LNCAP (cell line): ENCODE results near the gene ESPNL.

ENCODE experiments used
- TF ChIP-seq, protein P1 (sequence below): fragments of 450-650 bp; IDR thresholded peaks from 2 replicates; pipeline ENCODE4 v1.5.1; 2017; ENCODE audit warnings: mild to moderate bottlenecking

The ESPNL gene

GRCh38 chr2:238063414-238064189 lies 36.5 kb upstream of the ESPNL start:
- TF ChIP-seq, protein P1, sequence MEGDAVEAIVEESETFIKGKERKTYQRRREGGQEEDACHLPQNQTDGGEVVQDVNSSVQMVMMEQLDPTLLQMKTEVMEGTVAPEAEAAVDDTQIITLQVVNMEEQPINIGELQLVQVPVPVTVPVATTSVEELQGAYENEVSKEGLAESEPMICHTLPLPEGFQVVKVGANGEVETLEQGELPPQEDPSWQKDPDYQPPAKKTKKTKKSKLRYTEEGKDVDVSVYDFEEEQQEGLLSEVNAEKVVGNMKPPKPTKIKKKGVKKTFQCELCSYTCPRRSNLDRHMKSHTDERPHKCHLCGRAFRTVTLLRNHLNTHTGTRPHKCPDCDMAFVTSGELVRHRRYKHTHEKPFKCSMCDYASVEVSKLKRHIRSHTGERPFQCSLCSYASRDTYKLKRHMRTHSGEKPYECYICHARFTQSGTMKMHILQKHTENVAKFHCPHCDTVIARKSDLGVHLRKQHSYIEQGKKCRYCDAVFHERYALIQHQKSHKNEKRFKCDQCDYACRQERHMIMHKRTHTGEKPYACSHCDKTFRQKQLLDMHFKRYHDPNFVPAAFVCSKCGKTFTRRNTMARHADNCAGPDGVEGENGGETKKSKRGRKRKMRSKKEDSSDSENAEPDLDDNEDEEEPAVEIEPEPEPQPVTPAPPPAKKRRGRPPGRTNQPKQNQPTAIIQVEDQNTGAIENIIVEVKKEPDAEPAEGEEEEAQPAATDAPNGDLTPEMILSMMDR: no peak

GRCh38 chr2:238064376-238064775 lies 35.8 kb upstream of the ESPNL start:
- TF ChIP-seq, protein P1: no peak

DNA sequence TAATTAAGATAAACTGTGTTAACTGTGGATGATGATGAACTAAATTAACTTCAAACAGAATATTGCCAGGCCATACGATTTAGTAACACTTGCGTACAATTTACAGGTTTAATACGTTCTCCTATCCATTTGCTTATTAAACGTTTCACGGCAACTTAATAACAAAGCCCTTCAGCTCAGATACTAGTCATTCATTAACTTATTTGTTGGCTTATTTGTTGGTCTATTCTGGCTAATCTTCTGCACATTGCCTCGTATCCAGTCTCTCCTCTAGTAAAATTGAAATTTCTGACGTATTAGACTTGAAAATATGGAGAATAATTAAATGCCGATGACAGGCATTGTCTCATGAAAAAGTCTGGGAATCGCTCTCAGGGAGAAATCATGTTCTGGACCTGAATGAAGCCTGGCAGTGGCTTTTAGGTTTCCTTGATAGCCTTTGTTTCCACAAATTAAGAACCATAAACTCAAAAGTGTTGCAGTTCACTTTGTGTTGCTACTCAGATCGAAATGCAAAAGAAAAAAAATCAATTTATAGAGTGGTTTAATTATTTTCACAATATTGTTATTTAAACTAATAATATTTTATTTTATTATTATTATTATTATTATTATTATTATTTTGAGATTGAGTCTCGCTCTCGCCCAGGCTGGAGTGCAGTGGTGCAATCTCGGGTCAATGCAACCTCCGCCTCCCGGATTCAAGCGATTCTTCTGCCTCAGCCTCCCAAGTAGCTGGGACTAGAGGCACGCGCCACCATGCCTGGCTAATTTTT lies 34.9 kb upstream of the ESPNL start:
- TF ChIP-seq, protein P1: no peak

- TF ChIP-seq, protein P1: no peak
Measured at GRCh38 chr2:238066218-238066617, 33.9 kb upstream of the ESPNL start.

- TF ChIP-seq, protein P1: no peak
Measured at GRCh38 chr2:238067939-238068338, 32.2 kb upstream of the ESPNL start.

DNA sequence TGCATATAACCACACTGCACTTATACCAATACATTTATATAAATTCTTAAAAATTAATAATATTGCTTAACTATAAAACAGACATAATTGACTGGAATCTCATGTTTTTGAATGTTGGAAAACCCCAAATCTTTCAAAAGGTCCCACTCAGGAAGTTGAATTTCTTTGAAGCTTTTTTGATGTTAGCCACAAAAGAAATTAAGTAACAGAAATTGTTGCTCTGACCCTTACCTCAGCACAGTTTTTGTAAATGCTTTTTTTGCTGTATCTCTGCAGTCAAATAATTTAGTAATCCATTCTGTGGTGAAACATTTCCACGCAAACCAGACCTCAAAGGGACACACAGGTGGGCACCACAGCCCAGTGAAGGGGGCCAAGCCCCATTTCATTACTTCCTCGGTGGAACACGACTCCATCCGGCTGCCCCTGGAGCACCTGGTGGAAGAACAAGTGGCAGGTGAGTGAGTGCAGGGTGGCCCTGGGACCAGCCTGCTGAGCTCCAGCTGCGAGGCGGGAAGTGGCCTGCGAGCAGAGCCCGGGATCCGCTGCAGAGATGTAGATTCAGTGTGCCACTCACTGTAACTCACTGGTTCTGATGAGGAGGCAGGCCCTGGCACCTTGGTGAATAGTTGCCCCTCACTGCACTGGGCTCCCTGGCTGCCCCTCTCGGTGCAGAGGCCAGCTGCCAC lies 31.0 kb upstream of the ESPNL start:
- TF ChIP-seq, protein P1: no peak

DNA sequence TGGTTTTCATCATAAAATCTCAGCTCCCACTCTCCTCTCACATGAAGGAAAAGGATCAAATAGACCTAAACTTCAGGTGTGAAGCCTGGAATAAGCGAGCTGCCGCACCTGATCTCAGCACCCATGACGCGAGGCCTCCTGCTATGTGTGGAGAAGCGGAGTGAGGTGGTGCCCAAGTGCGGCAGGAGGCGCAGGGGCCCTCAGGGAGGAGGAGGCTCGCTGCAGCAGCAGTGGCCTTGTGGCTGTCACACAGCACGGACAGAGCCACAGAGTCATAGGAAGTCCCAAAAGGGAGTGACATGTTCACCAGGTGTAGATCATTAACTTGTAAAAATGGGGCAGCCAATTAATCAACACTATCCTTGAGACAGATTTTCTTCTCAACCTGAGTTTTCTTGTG lies 30.3 kb upstream of the ESPNL start:
- TF ChIP-seq, protein P1: no peak
